Measurements from ENCODE around the gene SNAPC4. TPM values are rescaled to one million over a fixed set of nuclear protein-coding genes. Genes with fewer than 3 reads are reported as not detected.

SNAPC4 gene
- total and polyA plus RNA-seq, 2 donors (not counting 1 experiment from before 2014, with no cell fraction given), result 1.8 to 3.8 TPM

DNA sequence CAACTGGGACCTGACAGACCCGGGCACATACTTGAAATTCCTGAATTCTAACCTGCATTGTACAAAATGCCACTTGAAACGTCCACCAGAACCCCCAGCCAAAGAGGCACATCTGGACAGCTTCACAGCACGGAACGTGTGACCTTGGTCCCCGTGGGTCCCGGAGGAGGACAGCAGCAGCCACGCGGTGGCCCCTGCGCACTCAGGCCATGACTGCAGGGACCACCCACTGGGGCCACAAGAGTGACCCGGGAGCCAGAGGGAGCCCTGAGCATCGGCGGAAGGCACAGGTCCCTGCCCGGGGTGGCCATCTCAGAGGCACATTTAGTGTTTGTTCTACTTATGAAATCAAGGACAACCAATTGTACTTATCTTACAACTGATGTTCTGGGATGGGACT, 2.1 kb upstream of the SNAPC4 start:
- H3K4me2 ChIP-seq (ENCODE audit: extremely low read depth, insufficient read depth, low read length), result no peak overlapping the region
- H3K9ac ChIP-seq (ENCODE audit: insufficient read depth, low read length), result no peak overlapping the region
- no peak overlapping the region for H3K4me3 ChIP-seq (replicated peaks in 1 of 4; ENCODE audit: control extremely low read depth in 1 of 4, insufficient read depth in 1 of 4, low read depth in 3 of 4, low read length in 4 of 4)
- no peaks in the 10 kb centered on the region for H3K9me3 ChIP-seq (ENCODE audit: control insufficient read depth, insufficient read depth, low read depth, low read length)
- no peak for DNase-seq (ENCODE audit: low read depth in 2 of 2)
- H3K27ac ChIP-seq (ENCODE audit: insufficient read depth, low read length), result no peak overlapping the region
- no peak for TF ChIP-seq EZH2 (IDR thresholded peaks at IDR 0.05; ENCODE audit: low read length, missing control alignments)
- TF ChIP-seq, protein P1, sequence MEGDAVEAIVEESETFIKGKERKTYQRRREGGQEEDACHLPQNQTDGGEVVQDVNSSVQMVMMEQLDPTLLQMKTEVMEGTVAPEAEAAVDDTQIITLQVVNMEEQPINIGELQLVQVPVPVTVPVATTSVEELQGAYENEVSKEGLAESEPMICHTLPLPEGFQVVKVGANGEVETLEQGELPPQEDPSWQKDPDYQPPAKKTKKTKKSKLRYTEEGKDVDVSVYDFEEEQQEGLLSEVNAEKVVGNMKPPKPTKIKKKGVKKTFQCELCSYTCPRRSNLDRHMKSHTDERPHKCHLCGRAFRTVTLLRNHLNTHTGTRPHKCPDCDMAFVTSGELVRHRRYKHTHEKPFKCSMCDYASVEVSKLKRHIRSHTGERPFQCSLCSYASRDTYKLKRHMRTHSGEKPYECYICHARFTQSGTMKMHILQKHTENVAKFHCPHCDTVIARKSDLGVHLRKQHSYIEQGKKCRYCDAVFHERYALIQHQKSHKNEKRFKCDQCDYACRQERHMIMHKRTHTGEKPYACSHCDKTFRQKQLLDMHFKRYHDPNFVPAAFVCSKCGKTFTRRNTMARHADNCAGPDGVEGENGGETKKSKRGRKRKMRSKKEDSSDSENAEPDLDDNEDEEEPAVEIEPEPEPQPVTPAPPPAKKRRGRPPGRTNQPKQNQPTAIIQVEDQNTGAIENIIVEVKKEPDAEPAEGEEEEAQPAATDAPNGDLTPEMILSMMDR (conservative IDR thresholded peaks at IDR 0.05 in 1 of 2, IDR thresholded peaks at IDR 0.05 in 1 of 2; ENCODE audit: low read depth in 1 of 2, low read length in 2 of 2), result no peak
- peaks cover 20% of the 10 kb centered on the region for H3K79me2 ChIP-seq (ENCODE audit: control insufficient read depth, insufficient read depth, low read length)
- H3K4me1 ChIP-seq (ENCODE audit: control insufficient read depth, extremely low read depth, insufficient read depth, low read length), result peaks cover 10% of the 10 kb centered on the region
- H3K27me3 ChIP-seq (ENCODE audit: control insufficient read depth, insufficient read depth, low read length), result no peaks in the 10 kb centered on the region
- H3K36me3 ChIP-seq (ENCODE audit: control insufficient read depth, insufficient read depth, low read length), result peaks cover 22% of the 10 kb centered on the region
- H4K20me1 ChIP-seq (ENCODE audit: control insufficient read depth, extremely low read depth, insufficient read depth, low read length), result no peaks in the 10 kb centered on the region
- no peak overlapping the region for H2AFZ ChIP-seq (ENCODE audit: low read length)

DNA sequence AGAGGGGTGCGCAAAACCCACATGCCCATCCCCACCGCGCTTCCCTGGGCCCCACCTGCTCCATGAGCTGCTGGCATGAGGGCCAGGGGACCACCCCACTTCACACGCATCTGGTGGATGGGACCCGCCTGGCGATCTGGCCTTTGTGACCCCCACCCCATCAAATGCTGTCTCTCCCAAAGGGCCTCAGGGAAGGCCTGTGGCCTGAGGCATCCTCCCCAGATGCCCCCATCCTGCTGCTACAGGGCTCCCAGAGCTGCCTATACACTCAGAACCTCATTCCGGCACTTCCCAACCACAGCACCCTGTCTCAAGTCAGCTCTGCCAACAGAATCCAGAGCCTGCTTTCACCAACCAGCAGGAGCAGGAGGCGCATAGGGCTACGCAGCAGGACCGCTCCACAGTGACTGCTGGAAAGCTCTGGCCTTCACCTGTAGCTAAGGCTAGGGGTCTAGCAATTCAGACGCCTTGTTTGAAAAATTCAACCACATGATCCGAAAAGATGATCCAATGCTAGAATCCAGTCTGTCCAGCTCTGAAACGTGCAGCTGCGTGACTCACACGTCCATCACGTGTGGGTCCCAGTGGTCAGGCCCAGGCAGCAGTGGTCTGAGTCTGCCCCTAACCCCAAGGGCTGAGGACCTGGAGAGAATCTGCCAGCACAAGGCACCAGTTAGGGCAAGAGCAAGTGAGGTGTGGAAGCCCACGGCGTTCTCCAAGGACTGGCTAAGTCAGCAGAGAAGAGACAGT, 1.4 kb upstream of the SNAPC4 start:
- Histone ChIP-seq H3K27ac (ENCODE audit: insufficient read depth, low read length) (no peak overlapping the region), H3K27me3 (ENCODE audit: control insufficient read depth, insufficient read depth, low read length) (no peaks in the 10 kb centered on the region), H3K4me2 (ENCODE audit: extremely low read depth, insufficient read depth, low read length) (no peak overlapping the region), H3K9me3 (ENCODE audit: control insufficient read depth, insufficient read depth, low read depth, low read length) (no peaks in the 10 kb centered on the region), H2AFZ (ENCODE audit: low read length) (no peak overlapping the region), H3K36me3 (ENCODE audit: control insufficient read depth, insufficient read depth, low read length) (peaks cover 25% of the 10 kb centered on the region), H3K4me3 (replicated peaks in 1 of 4; ENCODE audit: control extremely low read depth in 1 of 4, insufficient read depth in 1 of 4, low read depth in 3 of 4, low read length in 4 of 4) (no peak overlapping the region), H3K79me2 (ENCODE audit: control insufficient read depth, insufficient read depth, low read length) (peaks cover 20% of the 10 kb centered on the region), H4K20me1 (ENCODE audit: control insufficient read depth, extremely low read depth, insufficient read depth, low read length) (no peaks in the 10 kb centered on the region), H3K9ac (ENCODE audit: insufficient read depth, low read length) (no peak overlapping the region), H3K4me1 (ENCODE audit: control insufficient read depth, extremely low read depth, insufficient read depth, low read length) (peaks cover 10% of the 10 kb centered on the region)
- TF ChIP-seq, protein P1 (conservative IDR thresholded peaks at IDR 0.05 in 1 of 2, IDR thresholded peaks at IDR 0.05 in 1 of 2; ENCODE audit: low read depth in 1 of 2, low read length in 2 of 2), result no peak
- TF ChIP-seq EZH2 (IDR thresholded peaks at IDR 0.05; ENCODE audit: low read length, missing control alignments), result no peak
- DNase-seq (ENCODE audit: low read depth in 2 of 2), result no peak

DNA sequence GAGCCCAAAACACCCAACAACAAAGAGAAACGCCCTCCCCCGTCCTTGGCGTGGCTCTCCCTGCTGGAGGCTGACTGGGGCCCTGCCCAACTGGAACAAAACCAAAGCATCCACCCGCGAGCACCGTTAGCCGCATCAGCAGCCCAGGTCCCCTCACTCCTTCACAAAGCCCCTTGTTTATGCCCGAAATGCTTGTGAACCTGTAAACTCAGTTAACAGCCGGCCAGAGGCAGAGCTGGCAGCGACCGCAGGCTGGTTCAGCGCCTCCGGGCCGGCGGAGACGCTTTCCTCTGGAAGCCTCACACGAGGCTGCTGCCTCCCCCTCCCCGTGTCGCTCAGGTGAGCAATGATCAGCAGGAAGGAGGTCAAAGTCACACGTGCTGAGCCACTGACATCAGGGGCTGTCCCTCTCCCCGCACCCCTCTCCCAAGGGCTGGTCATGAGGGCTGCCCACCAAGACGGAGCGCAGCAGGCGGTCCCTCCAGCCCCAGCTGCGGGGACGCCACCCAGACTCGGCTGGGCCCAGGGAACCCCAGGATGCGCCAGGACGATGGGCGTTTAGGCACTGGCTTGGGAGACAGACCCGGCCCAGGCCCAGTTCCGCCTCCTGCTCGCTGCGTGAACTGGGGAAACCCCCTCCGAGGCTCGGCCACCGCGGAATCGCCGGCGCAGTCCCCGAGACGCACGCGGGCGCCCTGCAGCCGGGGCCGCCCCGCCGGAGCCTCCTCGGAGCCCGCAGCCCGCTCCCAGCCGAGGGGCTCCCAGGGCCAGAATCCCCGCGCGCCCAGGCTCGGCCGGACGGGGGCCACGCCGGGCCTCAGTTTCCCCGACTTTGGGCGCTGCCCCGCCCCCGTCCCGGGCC, 563 bp downstream of the SNAPC4 start:
- Histone ChIP-seq H4K20me1 (ENCODE audit: control insufficient read depth, extremely low read depth, insufficient read depth, low read length) (no peaks in the 10 kb centered on the region), H3K27ac (ENCODE audit: insufficient read depth, low read length) (peak overlapping the region; percentile 72), H2AFZ (ENCODE audit: low read length) (no peak overlapping the region), H3K36me3 (ENCODE audit: control insufficient read depth, insufficient read depth, low read length) (peaks cover 27% of the 10 kb centered on the region), H3K27me3 (ENCODE audit: control insufficient read depth, insufficient read depth, low read length) (no peaks in the 10 kb centered on the region), H3K9me3 (ENCODE audit: control insufficient read depth, insufficient read depth, low read depth, low read length) (no peaks in the 10 kb centered on the region), H3K4me2 (ENCODE audit: extremely low read depth, insufficient read depth, low read length) (peak overlapping the region; percentile 90), H3K4me1 (ENCODE audit: control insufficient read depth, extremely low read depth, insufficient read depth, low read length) (peaks cover 10% of the 10 kb centered on the region), H3K4me3 (replicated peaks in 1 of 4; ENCODE audit: control extremely low read depth in 1 of 4, insufficient read depth in 1 of 4, low read depth in 3 of 4, low read length in 4 of 4) (peak overlapping the region; percentile 74 to 90 (median 86)), H3K79me2 (ENCODE audit: control insufficient read depth, insufficient read depth, low read length) (peaks cover 20% of the 10 kb centered on the region), H3K9ac (ENCODE audit: insufficient read depth, low read length) (peak overlapping the region; percentile 70)
- TF ChIP-seq, protein P1 (conservative IDR thresholded peaks at IDR 0.05 in 1 of 2, IDR thresholded peaks at IDR 0.05 in 1 of 2; ENCODE audit: low read depth in 1 of 2, low read length in 2 of 2), result no peak
- no peak for TF ChIP-seq EZH2 (IDR thresholded peaks at IDR 0.05; ENCODE audit: low read length, missing control alignments)
- DNase-seq (ENCODE audit: low read depth in 2 of 2), result no peak
